Peyer's patch (tissue), 4 donors: ENCODE results near the gene FFAR3. TPM values are rescaled to one million over a fixed set of nuclear protein-coding genes. Genes with fewer than 3 reads are reported as not detected.

Experiments
- DNase-seq, 3 donors: peaks; one replicate each; pipeline ENCODE4 v3.0.0-alpha.2; 2017 to 2019
- H3K27ac ChIP-seq, 4 donors: fragments of 200-600 bp; sonication (generic); one replicate each; pipeline ENCODE4 v1.5.1; 2016 to 2019
- H3K27me3 ChIP-seq, 2 donors: fragments of 200-600 bp; sonication (generic); one replicate each; pipeline ENCODE4 v1.5.1; 2019
- H3K36me3 ChIP-seq, 3 donors: fragments of 200-600 bp; sonication (generic); one replicate each; pipeline ENCODE4 v1.5.1; 2016 to 2019
- H3K4me1 ChIP-seq, 4 donors: fragments of 200-600 bp; sonication (generic); one replicate each; pipeline ENCODE4 v1.5.1; 2016 to 2019
- H3K4me3 ChIP-seq, 4 donors: fragments of 200-600 bp; sonication (generic); 1 replicate in 3 of 4; 2 replicates in 1 of 4; pipeline ENCODE4 v1.5.1; 2016 to 2019; ENCODE audit warnings: mild to moderate bottlenecking in 1 of 4
- H3K9me3 ChIP-seq, 4 donors: fragments of 200-600 bp; sonication (generic); one replicate each; pipeline ENCODE4 v1.5.1; 2016 to 2019; ENCODE audit warnings: mild to moderate bottlenecking in 1 of 4
- CTCF ChIP-seq, 6 experiments: fragments of 450-650 bp in 4 of 6; fragments of 200-600 bp in 2 of 6; sonication (generic) in 1 of 6; IDR thresholded peaks; one replicate each; pipeline ENCODE4 v1.5.1; 2017 to 2019; ENCODE audit warnings: antibody characterized with exemption in 6 of 6, mild to moderate bottlenecking in 3 of 6, moderate library complexity in 1 of 6
- POLR2A ChIP-seq, 2 donors: fragments of 450-650 bp; IDR thresholded peaks; one replicate each; pipeline ENCODE4 v1.5.1; 2017; ENCODE audit warnings: antibody characterized with exemption in 2 of 2, mild to moderate bottlenecking in 2 of 2, moderate library complexity in 2 of 2
- total RNA-seq, 4 donors: library from RNA; depleted of rRNA; stranded (reverse); fragments of >200 nt; gene quantifications; one replicate each; pipeline ENCODE4 v1.1.0, GENCODE V29; 2016

The FFAR3 gene
- total RNA-seq, 4 donors from 2014 or later = 1.1 TPM; not detected in 3

DNA sequence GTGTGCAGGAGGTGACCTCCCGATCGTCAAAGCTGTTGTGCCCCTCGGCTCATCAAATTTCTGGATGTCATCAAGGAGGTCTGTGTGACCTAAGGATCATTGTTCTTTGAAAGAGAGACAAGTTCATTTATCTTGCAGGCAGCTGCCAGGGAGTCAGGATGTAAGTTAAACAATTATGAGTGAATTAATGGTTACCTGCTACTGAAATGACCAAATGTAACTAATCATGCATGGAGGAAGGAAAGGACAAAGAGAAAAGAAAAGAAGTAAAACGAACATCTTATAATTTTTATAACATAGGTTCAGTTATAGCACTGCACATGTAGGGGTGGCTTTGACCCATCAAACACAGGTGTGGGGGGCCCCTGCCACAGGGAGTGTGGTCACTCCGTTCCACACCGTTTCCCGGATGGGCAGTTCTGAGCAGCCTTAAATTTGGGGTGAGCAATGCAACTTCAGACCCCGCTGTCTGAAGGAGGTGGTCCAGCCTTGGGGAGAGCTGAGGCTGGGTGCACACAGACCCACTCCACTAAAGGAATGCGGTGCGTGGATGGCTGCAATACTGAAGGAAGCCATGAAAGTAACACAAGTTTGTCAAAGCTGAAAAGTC, 24.0 kb upstream of the FFAR3 start:
- no peaks in the 10 kb centered on the region for H3K27me3 ChIP-seq
- DNase-seq = no peak
- peak overlapping the region in 1 of 4 donors; percentile 3 for H3K4me3 ChIP-seq
- H3K27ac ChIP-seq = peak overlapping the region in 1 of 4 donors; percentile 46
- H3K9me3 ChIP-seq = no peaks in the 10 kb centered on the region
- TF ChIP-seq CTCF (IDR thresholded peaks at IDR 0.05) (no peak), POLR2A (IDR thresholded peaks at IDR 0.05) (no peak)
- H3K36me3 ChIP-seq = no peaks in the 10 kb centered on the region
- H3K4me1 ChIP-seq = peaks cover 0 to 7% (median 0%) of the 10 kb centered on the region in 4 donors

DNA sequence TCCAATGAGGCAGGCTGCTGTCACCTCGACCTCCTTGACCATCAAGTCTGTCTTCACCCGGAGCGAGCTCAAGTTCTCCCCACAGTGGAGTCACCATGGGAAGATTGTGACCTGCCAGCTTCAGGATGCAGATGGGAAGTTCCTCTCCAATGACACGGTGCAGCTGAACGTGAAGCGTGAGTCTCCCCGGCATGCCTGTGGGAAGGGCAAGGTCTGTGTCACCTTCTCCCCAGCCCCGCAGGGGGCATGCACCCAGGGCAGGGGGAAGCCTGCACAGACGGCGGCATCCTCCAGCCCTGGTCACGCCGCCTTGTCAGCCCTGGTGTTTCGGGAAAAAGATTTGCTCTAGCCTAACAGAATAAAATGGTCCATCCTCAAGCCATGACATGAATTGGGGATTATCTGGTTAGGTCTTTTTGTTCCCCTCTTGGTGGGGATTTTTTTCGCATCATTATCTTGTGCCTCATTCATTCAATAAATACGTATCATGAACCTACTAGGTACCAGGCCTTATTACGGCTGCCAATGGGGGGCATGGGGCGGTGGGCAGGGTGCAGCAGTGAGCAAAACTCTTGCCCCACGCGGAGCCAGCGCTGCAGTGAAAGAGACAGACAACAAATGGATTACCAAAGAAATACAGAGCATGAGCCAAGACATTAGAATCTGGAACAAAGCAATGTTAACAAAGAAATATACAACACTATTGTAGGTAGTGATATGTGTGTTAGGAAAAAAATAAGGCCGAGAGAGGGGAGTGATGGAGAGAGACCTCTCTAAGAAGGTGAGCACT, 21.9 kb upstream of the FFAR3 start:
- Histone ChIP-seq H3K27me3 (no peaks in the 10 kb centered on the region), H3K36me3 (no peaks in the 10 kb centered on the region), H3K4me3 (no peak overlapping the region), H3K4me1 (peaks cover 0 to 7% (median 0%) of the 10 kb centered on the region in 4 donors), H3K27ac (no peak overlapping the region), H3K9me3 (no peaks in the 10 kb centered on the region)
- no peak for DNase-seq
- TF ChIP-seq CTCF (IDR thresholded peaks at IDR 0.05) (no peak), POLR2A (IDR thresholded peaks at IDR 0.05) (no peak)

GRCh38 chr19:35337097-35337983, 20.9 kb upstream of the FFAR3 start:
- no peak overlapping the region for H3K4me3 ChIP-seq

DNA sequence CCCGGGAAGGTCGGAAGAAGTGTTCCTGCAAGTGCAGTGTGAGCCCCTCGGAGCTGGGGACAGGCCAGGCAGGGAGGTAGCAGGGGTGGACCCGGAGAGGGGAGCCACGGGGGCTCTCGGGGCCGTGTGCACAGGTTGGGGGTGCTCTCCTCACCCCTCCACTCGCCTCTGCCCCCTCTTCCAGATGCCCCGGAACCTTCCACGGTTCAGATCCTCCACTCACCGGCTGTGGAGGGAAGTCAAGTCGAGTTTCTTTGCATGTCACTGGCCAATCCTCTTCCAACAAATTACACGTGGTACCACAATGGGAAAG, 20.3 kb upstream of the FFAR3 start:
- TF ChIP-seq CTCF (IDR thresholded peaks at IDR 0.05) = no peak
- Histone ChIP-seq H3K4me3 (no peak overlapping the region), H3K4me1 (peaks cover 0 to 7% (median 0%) of the 10 kb centered on the region in 4 donors), H3K36me3 (no peaks in the 10 kb centered on the region), H3K9me3 (no peaks in the 10 kb centered on the region), H3K27ac (no peak overlapping the region), H3K27me3 (no peaks in the 10 kb centered on the region)
- DNase-seq = no peak

More at GRCh38 chr19:35337097-35337983, 20.9 kb upstream of the FFAR3 start:
- Histone ChIP-seq H3K27me3 (no peaks in the 10 kb centered on the region), H3K36me3 (no peaks in the 10 kb centered on the region), H3K4me1 (peaks cover 0 to 7% (median 0%) of the 10 kb centered on the region in 4 donors), H3K9me3 (no peaks in the 10 kb centered on the region), H3K27ac (peak overlapping the region in 1 of 4 donors; percentile 10)
- no peak for DNase-seq
- TF ChIP-seq CTCF (IDR thresholded peaks at IDR 0.05) = no peak
- TF ChIP-seq POLR2A (IDR thresholded peaks at IDR 0.05) = no peak

- TF ChIP-seq CTCF (IDR thresholded peaks at IDR 0.05) (no peak), POLR2A (IDR thresholded peaks at IDR 0.05) (no peak)
- Histone ChIP-seq H3K27me3 (no peaks in the 10 kb centered on the region), H3K4me1 (peaks cover 0 to 3% (median 0%) of the 10 kb centered on the region in 4 donors), H3K9me3 (no peaks in the 10 kb centered on the region), H3K27ac (no peak overlapping the region), H3K36me3 (no peaks in the 10 kb centered on the region), H3K4me3 (no peak overlapping the region)
- DNase-seq = no peak
Measured at GRCh38 chr19:35340431-35340830, 17.8 kb upstream of the FFAR3 start.
